PC-3 (cell line): ENCODE results near the gene EHBP1.

ENCODE experiments used
- EZH2 ChIP-seq: fragments of 300-600 bp; sonication (generic); IDR thresholded peaks from one replicate; pipeline ENCODE4 v1.6.1; 2017; ENCODE audit warnings: antibody characterized with exemption, mild to moderate bottlenecking, low read length; ENCODE audit not compliant: unreplicated experiment
- EZH2phosphoT487 ChIP-seq: fragments of 300-600 bp; sonication (generic); IDR thresholded peaks from 2 replicates; pipeline ENCODE4 v1.6.1; 2018; ENCODE audit warnings: mild to moderate bottlenecking, antibody characterized with exemption, low read length, borderline replicate concordance
- TF ChIP-seq, protein P1 (sequence below): fragments of 300-600 bp; sonication (generic); conservative IDR thresholded peaks from 2 replicates; pipeline ENCODE4 v1.5.1; 2017; ENCODE audit warnings: antibody characterized with exemption, low read depth, mild to moderate bottlenecking, low read length

DNA sequence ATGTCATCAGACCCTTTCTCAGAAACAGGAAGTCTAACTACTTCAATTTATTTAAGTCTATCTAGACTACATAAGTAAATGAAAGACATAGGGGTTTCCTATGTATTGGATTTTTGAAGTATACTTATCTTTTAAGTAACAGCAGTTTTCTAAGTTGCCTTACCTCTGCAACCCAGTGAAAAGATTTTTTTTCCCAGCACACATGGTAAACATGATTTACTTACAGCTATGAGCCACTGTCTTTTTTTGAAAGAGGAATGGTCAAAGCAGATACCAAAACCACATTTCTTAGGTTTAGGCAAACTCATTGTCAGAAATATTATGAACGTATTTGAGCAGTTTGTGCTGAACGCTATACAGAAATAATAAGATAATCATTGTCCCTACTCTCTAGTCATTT lies 266.4 kb downstream of the EHBP1 start:
- TF ChIP-seq, protein P1, sequence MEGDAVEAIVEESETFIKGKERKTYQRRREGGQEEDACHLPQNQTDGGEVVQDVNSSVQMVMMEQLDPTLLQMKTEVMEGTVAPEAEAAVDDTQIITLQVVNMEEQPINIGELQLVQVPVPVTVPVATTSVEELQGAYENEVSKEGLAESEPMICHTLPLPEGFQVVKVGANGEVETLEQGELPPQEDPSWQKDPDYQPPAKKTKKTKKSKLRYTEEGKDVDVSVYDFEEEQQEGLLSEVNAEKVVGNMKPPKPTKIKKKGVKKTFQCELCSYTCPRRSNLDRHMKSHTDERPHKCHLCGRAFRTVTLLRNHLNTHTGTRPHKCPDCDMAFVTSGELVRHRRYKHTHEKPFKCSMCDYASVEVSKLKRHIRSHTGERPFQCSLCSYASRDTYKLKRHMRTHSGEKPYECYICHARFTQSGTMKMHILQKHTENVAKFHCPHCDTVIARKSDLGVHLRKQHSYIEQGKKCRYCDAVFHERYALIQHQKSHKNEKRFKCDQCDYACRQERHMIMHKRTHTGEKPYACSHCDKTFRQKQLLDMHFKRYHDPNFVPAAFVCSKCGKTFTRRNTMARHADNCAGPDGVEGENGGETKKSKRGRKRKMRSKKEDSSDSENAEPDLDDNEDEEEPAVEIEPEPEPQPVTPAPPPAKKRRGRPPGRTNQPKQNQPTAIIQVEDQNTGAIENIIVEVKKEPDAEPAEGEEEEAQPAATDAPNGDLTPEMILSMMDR, result no peak
- TF ChIP-seq EZH2 (no peak), EZH2phosphoT487 (no peak)
